Endothelial cell of umbilical vein (primary cell): ENCODE measurements around the gene GALNT3.

ENCODE experiments used
- CTCF ChIP-seq, 2 donors: IDR thresholded peaks; 1 replicate in 1 of 2; 2 replicates in 1 of 2; pipeline ENCODE4 v1.5.1; 2011; ENCODE audit warnings: low read length in 2 of 2, mild to moderate bottlenecking in 2 of 2, moderate library complexity in 2 of 2, control low read depth in 1 of 2, inconsistent platforms in 1 of 2, low read depth in 1 of 2; ENCODE audit not compliant: insufficient read depth in 1 of 2; ENCODE audit errors: extremely low read depth in 1 of 2
- EZH2 ChIP-seq: IDR thresholded peaks from 2 replicates; pipeline ENCODE4 v1.6.1; 2012; ENCODE audit warnings: borderline replicate concordance, low read depth, mild to moderate bottlenecking, moderate library complexity, low read length, inconsistent platforms; ENCODE audit not compliant: severe bottlenecking
- JUN ChIP-seq: IDR thresholded peaks from 2 replicates; pipeline ENCODE4 v1.6.1; 2011; ENCODE audit warnings: borderline replicate concordance, low read depth; ENCODE audit not compliant: insufficient read length, insufficient read depth
- MAX ChIP-seq: IDR thresholded peaks from 2 replicates; pipeline ENCODE4 v1.6.1; 2011; ENCODE audit not compliant: insufficient read depth, insufficient read length
- MYC ChIP-seq: IDR thresholded peaks from one replicate; pipeline ENCODE4 v1.6.1; 2011; ENCODE audit warnings: mild to moderate bottlenecking, low read depth, low read length
- POLR2A ChIP-seq: IDR thresholded peaks from 2 replicates; pipeline ENCODE4 v1.6.1; 2012; ENCODE audit warnings: low read depth, mild to moderate bottlenecking, control low read depth, low read length
- POLR2AphosphoS5 ChIP-seq: IDR thresholded peaks from 2 replicates; pipeline ENCODE4 v1.6.1; 2012; ENCODE audit warnings: low read depth, mild to moderate bottlenecking, control low read depth, low read length, moderate library complexity; ENCODE audit not compliant: insufficient read depth

GRCh38 chr2:165699946-165700345, 94.1 kb downstream of the GALNT3 start:
- TF ChIP-seq CTCF (IDR thresholded peaks at IDR 0.05; ENCODE audit: extremely low read depth in 1 of 2, insufficient read depth in 1 of 2, low read depth in 1 of 2, low read length in 2 of 2) (no peak), POLR2AphosphoS5 (no peak), MYC (no peak), JUN (no peak), POLR2A (no peak), EZH2 (no peak), MAX (no peak)
